ENCODE measurements around the gene FAM107B. TPM values are rescaled to one million over a fixed set of nuclear protein-coding genes. Genes with fewer than 3 reads are reported as not detected.

FAM107B gene
- total and polyA plus RNA-seq, 8 donors: 22.6 to 105 (median 54.5) TPM

GRCh38 chr10:14699482-14699881, 75.2 kb downstream of the FAM107B start:
- Histone ChIP-seq H3K36me3 (no peaks in the 10 kb centered on the region), H3K4me3 (no peak overlapping the region), H3K4me1 (no peaks in the 10 kb centered on the region), H3K27ac (no peak overlapping the region), H3K9me3 (no peaks in the 10 kb centered on the region), H3K27me3 (no peaks in the 10 kb centered on the region)
- TF ChIP-seq CTCF (IDR thresholded peaks at IDR 0.05): no peak
- ATAC-seq (no peak), FAIRE-seq (no peak), DNase-seq (no peak)
- 94 to 95% methylated on average over 4 of the region's 4 CpGs for WGBS, 2 donors
- intact Hi-C loops (cut with DNase I): no loop called here

- intact Hi-C loops (cut with DNase I): no loop called here
- 46 to 65% methylated on average over 3 of the region's 3 CpGs for WGBS, 2 donors
- ATAC-seq (no peak), DNase-seq (no peak), FAIRE-seq (no peak)
- Histone ChIP-seq H3K27me3 (no peaks in the 10 kb centered on the region), H3K9me3 (no peaks in the 10 kb centered on the region), H3K4me1 (no peaks in the 10 kb centered on the region), H3K4me3 (no peak overlapping the region), H3K36me3 (no peaks in the 10 kb centered on the region), H3K27ac (no peak overlapping the region)
- no peak for TF ChIP-seq CTCF (IDR thresholded peaks at IDR 0.05)
These were observed 75.9 kb downstream of the FAM107B start for GRCh38 chr10:14698829-14699170.

- Histone ChIP-seq H3K4me1 (no peaks in the 10 kb centered on the region), H3K27ac (no peak overlapping the region), H3K36me3 (no peaks in the 10 kb centered on the region), H3K27me3 (no peaks in the 10 kb centered on the region), H3K9me3 (no peaks in the 10 kb centered on the region), H3K4me3 (no peak overlapping the region)
- no peak for TF ChIP-seq CTCF (IDR thresholded peaks at IDR 0.05)
- ATAC-seq (peak; percentile 39 to 60 (median 52)), DNase-seq (peak in 1 of 6 donors; percentile 13), FAIRE-seq (no peak)
- intact Hi-C loops (cut with DNase I): no loop called here
- 33% methylated on average over 6 of the region's 6 CpGs for WGBS, 2 donors
These were observed 76.4 kb downstream of the FAM107B start for GRCh38 chr10:14698111-14698828.

GRCh38 chr10:14697281-14697680, 77.4 kb downstream of the FAM107B start:
- H3K9me3 ChIP-seq: no peaks in the 10 kb centered on the region
- FAIRE-seq (no peak), ATAC-seq (no peak), DNase-seq (no peak)
- 87 to 89% methylated on average over 5 of the region's 5 CpGs for WGBS, 2 donors
- intact Hi-C loops (cut with DNase I): no loop called here
- H3K36me3 ChIP-seq: no peaks in the 10 kb centered on the region
- no peaks in the 10 kb centered on the region for H3K4me1 ChIP-seq
- H3K27ac ChIP-seq: no peak overlapping the region
- no peak overlapping the region for H3K4me3 ChIP-seq
- H3K27me3 ChIP-seq: no peaks in the 10 kb centered on the region
- TF ChIP-seq CTCF (IDR thresholded peaks at IDR 0.05): no peak

- Histone ChIP-seq H3K27me3 (no peaks in the 10 kb centered on the region), H3K36me3 (no peaks in the 10 kb centered on the region), H3K27ac (no peak overlapping the region), H3K4me1 (no peaks in the 10 kb centered on the region), H3K9me3 (no peaks in the 10 kb centered on the region), H3K4me3 (no peak overlapping the region)
- intact Hi-C loops (cut with DNase I): no loop called here
- no peak for TF ChIP-seq CTCF (IDR thresholded peaks at IDR 0.05)
- no peak for ATAC-seq
- no peak for FAIRE-seq
- DNase-seq: no peak
- WGBS, 2 donors: 82 to 85% methylated on average over 5 of the region's 5 CpGs
These were observed 77.9 kb downstream of the FAM107B start for GRCh38 chr10:14696821-14697220.

All from pancreas (tissue), 10 donors.